Breast epithelium (tissue), 4 donors: Measurements from ENCODE around the gene ANAPC4. TPM values are rescaled to one million over a fixed set of nuclear protein-coding genes. Genes with fewer than 3 reads are reported as not detected.
"Not testable (repeated sequence)": the region's sequence is repeated elsewhere in the genome, so short reads cannot be mapped to it uniquely, and the experiment has no call there.

Experiments
- DNase-seq, 2 donors: peaks; one replicate each; pipeline ENCODE4 v3.0.0-alpha.2; 2019; ENCODE audit warnings: low spot score in 2 of 2
- H3K27ac ChIP-seq, 2 donors: fragments of 200-600 bp; sonication (generic) in 1 of 2; one replicate each; pipeline ENCODE4 v1.5.1; 2016 to 2019; ENCODE audit warnings: mild to moderate bottlenecking in 1 of 2
- H3K27me3 ChIP-seq, 2 donors: fragments of 200-600 bp; sonication (generic) in 1 of 2; one replicate each; pipeline versions ENCODE4 v1.5.1 to v1.6.0; 2017 to 2019; ENCODE audit warnings: control low read depth in 1 of 2, mild to moderate bottlenecking in 1 of 2
- H3K36me3 ChIP-seq: fragments of 200-600 bp; one replicate; pipeline ENCODE4 v1.5.1; 2019
- H3K4me1 ChIP-seq, 2 donors: fragments of 200-600 bp; sonication (generic); one replicate each; pipeline ENCODE4 v1.5.1; 2016 to 2019; ENCODE audit warnings: control low read depth in 1 of 2
- H3K4me3 ChIP-seq, 3 donors: fragments of 200-600 bp; sonication (generic); 1 replicate in 2 of 3; 2 replicates in 1 of 3; pipeline ENCODE4 v1.5.1; 2016 to 2019; ENCODE audit warnings: mild to moderate bottlenecking in 3 of 3, moderate library complexity in 2 of 3
- H3K9me3 ChIP-seq, 2 donors: fragments of 200-600 bp; sonication (generic) in 1 of 2; one replicate each; pipeline ENCODE4 v1.5.1; 2016 to 2019; ENCODE audit warnings: control low read depth in 1 of 2
- POLR2A ChIP-seq: fragments of 450-650 bp; IDR thresholded peaks from one replicate; pipeline ENCODE4 v1.6.1; 2016; ENCODE audit warnings: antibody characterized with exemption, mild to moderate bottlenecking, moderate library complexity
- POLR2AphosphoS5 ChIP-seq, 3 donors: sonication (generic); formaldehyde crosslinking; IDR thresholded peaks; one replicate each; pipeline ENCODE4 v1.6.1; 2017; ENCODE audit warnings: antibody characterized with exemption in 3 of 3
- intact Hi-C: fragments of 100-400 bp; cut with DNase I; formaldehyde crosslinking; loops from one replicate; pipeline ENCODE4 v1.15.1; 2023; ENCODE audit warnings: low total_unique reads
- total RNA-seq, 3 donors: library from RNA; depleted of rRNA; stranded (reverse); fragments of >200 nt; gene quantifications; one replicate each; pipeline ENCODE4 v1.1.0, GENCODE V29; 2016
- TF ChIP-seq, protein P1 (sequence below), 3 donors: fragments of 450-650 bp; IDR thresholded peaks; one replicate each; pipeline ENCODE4 v1.5.1; 2016 to 2017; ENCODE audit warnings: antibody characterized with exemption in 3 of 3, mild to moderate bottlenecking in 3 of 3, moderate library complexity in 3 of 3

The ANAPC4 gene
- total RNA-seq, 3 donors from 2014 or later = 34.6 to 59.7 (median 36.1) TPM

DNA sequence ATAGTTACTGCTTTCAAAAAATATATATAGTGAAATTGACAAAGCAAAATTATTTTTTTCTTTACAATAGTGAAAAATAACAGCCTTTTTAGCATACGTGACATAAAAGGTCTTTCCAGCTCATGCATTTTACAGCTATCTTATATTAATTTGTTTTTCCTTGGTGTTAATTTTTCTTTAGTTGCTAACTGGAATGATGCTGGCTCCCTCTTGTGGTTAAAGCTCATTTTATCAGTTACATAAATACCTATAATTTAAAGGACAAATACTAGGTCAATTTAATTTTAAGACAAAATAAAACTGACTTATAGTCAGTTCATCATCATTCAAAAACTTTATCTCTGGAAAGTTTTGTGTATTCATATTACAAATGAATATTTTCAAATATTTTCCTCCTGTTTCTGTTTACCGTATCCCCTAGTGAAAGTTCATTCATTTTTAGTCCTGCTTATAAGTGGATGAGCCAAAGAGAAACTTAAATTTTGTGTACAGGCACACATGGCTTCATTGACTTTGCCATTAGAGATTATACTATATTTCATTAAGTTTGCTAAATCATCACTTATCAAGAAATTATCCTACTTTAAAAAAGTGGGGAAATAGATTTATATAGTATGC is 9.9 kb upstream of the ANAPC4 start:
- Histone ChIP-seq H3K36me3 (no peaks in the 10 kb centered on the region), H3K4me3 (no peak overlapping the region), H3K9me3 (no peaks in the 10 kb centered on the region), H3K27me3 (no peaks in the 10 kb centered on the region), H3K4me1 (no peaks in the 10 kb centered on the region), H3K27ac (no peak overlapping the region)
- no peak for DNase-seq
- intact Hi-C loops = no loop called here
- no peak for TF ChIP-seq POLR2AphosphoS5 (IDR thresholded peaks at IDR 0.05)
- no peak for TF ChIP-seq POLR2A
- TF ChIP-seq, protein P1, sequence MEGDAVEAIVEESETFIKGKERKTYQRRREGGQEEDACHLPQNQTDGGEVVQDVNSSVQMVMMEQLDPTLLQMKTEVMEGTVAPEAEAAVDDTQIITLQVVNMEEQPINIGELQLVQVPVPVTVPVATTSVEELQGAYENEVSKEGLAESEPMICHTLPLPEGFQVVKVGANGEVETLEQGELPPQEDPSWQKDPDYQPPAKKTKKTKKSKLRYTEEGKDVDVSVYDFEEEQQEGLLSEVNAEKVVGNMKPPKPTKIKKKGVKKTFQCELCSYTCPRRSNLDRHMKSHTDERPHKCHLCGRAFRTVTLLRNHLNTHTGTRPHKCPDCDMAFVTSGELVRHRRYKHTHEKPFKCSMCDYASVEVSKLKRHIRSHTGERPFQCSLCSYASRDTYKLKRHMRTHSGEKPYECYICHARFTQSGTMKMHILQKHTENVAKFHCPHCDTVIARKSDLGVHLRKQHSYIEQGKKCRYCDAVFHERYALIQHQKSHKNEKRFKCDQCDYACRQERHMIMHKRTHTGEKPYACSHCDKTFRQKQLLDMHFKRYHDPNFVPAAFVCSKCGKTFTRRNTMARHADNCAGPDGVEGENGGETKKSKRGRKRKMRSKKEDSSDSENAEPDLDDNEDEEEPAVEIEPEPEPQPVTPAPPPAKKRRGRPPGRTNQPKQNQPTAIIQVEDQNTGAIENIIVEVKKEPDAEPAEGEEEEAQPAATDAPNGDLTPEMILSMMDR (IDR thresholded peaks at IDR 0.05) = peak in 2 of 3 donors; percentile 28 to 40

DNA sequence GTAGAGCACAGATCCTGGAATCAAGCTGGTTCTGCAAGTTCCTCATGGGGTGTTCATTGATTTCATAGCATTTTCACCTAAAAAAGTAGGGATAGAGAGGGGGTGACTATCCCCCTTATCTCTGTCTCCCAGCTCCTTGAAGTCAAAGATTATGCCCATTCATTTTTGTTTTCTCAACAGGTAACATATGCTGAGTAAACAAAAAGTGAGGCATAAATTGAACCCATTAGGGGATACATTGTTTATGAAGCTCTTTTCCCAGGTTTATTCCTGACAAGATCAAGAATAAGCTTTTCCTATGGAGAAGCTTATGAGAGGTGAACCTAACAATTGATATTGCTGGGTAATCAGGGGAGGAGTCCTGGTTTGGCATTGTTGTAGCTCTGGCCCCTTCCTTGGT is 9.2 kb upstream of the ANAPC4 start:
- intact Hi-C loops = no loop called here
- no peak overlapping the region for H3K4me3 ChIP-seq
- no peak overlapping the region for H3K27ac ChIP-seq
- no peaks in the 10 kb centered on the region for H3K27me3 ChIP-seq
- DNase-seq = no peak
- H3K9me3 ChIP-seq = no peaks in the 10 kb centered on the region
- H3K4me1 ChIP-seq = no peaks in the 10 kb centered on the region
- no peaks in the 10 kb centered on the region for H3K36me3 ChIP-seq
- no peak for TF ChIP-seq POLR2AphosphoS5 (IDR thresholded peaks at IDR 0.05)
- no peak for TF ChIP-seq POLR2A
- TF ChIP-seq, protein P1 (IDR thresholded peaks at IDR 0.05) = no peak

DNA sequence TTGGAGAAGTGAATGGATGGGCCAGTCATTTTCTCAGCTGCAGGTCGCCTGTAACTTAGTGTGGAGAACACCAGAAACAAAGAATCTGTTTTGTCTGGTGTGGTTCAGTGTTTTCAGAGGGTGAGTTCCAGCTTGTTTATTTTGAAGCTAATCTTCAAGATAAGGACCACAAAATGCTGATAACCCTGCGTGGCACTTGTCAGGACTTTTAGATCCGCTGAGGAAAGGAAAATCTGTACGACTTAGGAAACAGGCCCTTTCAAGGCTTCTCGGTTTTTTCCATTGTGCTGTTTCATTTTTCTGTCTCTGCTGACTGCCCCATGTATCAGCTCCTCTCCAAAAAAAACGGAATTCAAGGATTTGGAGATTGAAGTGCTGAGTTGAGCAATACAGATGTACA is 8.7 kb upstream of the ANAPC4 start:
- no peaks in the 10 kb centered on the region for H3K9me3 ChIP-seq
- no peak overlapping the region for H3K4me3 ChIP-seq
- intact Hi-C loops = no loop called here
- H3K27ac ChIP-seq = no peak overlapping the region
- H3K36me3 ChIP-seq = no peaks in the 10 kb centered on the region
- no peaks in the 10 kb centered on the region for H3K4me1 ChIP-seq
- DNase-seq = no peak
- H3K27me3 ChIP-seq = no peaks in the 10 kb centered on the region
- no peak for TF ChIP-seq POLR2AphosphoS5 (IDR thresholded peaks at IDR 0.05)
- TF ChIP-seq POLR2A = no peak
- TF ChIP-seq, protein P1 (IDR thresholded peaks at IDR 0.05) = no peak

DNA sequence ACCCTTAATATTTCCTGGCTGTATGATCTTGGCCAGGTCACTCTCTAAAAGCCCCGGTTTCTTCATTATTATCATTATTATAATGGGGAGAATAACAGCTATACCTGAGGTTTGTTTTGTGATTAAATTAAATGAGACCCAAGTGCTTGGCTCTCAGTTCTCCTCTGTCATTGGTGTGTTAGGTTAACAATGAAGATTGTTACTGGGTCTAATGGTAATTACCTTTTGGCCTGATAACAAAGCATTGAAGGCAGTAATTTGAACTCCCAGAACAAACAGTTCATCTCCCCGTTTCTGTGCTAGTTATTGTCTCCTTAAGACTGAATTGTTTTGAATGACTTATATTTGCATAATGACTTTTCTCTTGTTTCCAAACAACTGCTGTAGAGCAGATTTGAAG is 6.8 kb upstream of the ANAPC4 start:
- Histone ChIP-seq H3K4me1 (no peaks in the 10 kb centered on the region), H3K27me3 (no peaks in the 10 kb centered on the region), H3K9me3 (no peaks in the 10 kb centered on the region), H3K36me3 (no peaks in the 10 kb centered on the region), H3K27ac (no peak overlapping the region), H3K4me3 (no peak overlapping the region)
- TF ChIP-seq, protein P1 (IDR thresholded peaks at IDR 0.05) = no peak
- TF ChIP-seq POLR2AphosphoS5 (IDR thresholded peaks at IDR 0.05) (no peak), POLR2A (no peak)
- no peak for DNase-seq
- intact Hi-C loops = no loop called here

DNA sequence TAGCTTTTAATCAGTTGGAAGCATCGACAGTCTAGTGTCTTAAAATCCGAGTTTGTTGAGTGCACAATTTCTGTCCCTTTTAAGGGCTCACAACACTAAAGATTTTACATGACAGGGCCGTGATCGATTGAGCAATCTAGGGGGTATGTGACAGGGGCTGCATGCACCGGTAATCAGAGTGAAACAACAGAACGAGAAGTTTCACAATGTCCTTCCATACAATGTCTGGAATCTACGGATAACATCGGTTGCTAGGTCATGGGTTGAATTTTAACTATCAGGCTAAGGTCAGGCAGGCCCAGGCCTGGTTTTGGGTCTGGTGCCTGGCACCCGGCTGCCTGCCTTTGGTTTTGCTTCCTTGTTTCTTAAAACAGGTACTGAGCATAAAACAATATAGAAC is 4.5 kb upstream of the ANAPC4 start:
- H3K27ac ChIP-seq, DNase-seq, intact Hi-C loops, H3K4me1 ChIP-seq, H3K27me3 ChIP-seq, H3K36me3 ChIP-seq, H3K9me3 ChIP-seq, H3K4me3 ChIP-seq: not testable (repeated sequence)
